ENCODE data around the gene SLC22A8. TPM values are rescaled to one million over a fixed set of nuclear protein-coding genes. Genes with fewer than 3 reads are reported as not detected.

Gene SLC22A8
- total RNA-seq, 1 experiment from 2014 or later: not detected

DNA sequence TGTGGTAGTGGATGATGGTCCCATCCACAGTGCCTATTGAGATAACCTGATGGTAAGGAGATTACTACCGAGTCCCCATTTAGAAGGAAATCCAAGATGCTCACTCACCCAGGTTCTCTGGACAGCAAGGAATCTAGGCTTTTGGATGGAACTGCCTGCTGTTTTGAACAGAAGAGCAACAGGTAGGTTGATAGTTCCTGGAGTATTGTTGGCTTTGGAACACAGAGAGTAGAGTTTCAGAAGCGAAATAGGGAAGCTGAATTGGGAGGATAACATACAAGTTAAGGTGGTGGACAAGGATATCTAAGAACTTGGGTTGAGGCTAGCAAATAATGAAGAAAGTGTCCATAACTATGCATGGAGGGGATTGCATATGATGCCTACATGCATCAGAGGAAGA is 58.5 kb downstream of the SLC22A8 start:
- Histone ChIP-seq H3K9me3 (ENCODE audit: insufficient read depth, low read depth) (no peaks in the 10 kb centered on the region), H2AFZ (no peak overlapping the region), H4K20me1 (ENCODE audit: insufficient read depth) (no peaks in the 10 kb centered on the region), H3K4me1 (replicated peaks; ENCODE audit: insufficient read depth) (no peaks in the 10 kb centered on the region), H3K4me3 (no peak overlapping the region), H3K36me3 (ENCODE audit: low read depth) (no peaks in the 10 kb centered on the region), H3F3A (ENCODE audit: insufficient read depth, low read depth) (no peaks in the 10 kb centered on the region), H3K27me3 (ENCODE audit: insufficient read depth, low read depth) (peaks cover 64% of the 10 kb centered on the region), H3K4me2 (no peak overlapping the region), H3K27ac (no peak overlapping the region), H3K9me2 (ENCODE audit: insufficient read depth) (no peaks in the 10 kb centered on the region), H3K79me2 (ENCODE audit: low read depth) (no peaks in the 10 kb centered on the region)
- no peak for DNase-seq
- TF ChIP-seq, protein P1, sequence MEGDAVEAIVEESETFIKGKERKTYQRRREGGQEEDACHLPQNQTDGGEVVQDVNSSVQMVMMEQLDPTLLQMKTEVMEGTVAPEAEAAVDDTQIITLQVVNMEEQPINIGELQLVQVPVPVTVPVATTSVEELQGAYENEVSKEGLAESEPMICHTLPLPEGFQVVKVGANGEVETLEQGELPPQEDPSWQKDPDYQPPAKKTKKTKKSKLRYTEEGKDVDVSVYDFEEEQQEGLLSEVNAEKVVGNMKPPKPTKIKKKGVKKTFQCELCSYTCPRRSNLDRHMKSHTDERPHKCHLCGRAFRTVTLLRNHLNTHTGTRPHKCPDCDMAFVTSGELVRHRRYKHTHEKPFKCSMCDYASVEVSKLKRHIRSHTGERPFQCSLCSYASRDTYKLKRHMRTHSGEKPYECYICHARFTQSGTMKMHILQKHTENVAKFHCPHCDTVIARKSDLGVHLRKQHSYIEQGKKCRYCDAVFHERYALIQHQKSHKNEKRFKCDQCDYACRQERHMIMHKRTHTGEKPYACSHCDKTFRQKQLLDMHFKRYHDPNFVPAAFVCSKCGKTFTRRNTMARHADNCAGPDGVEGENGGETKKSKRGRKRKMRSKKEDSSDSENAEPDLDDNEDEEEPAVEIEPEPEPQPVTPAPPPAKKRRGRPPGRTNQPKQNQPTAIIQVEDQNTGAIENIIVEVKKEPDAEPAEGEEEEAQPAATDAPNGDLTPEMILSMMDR (conservative IDR thresholded peaks at IDR 0.05): no peak
- no peak for TF ChIP-seq EZH2 (IDR thresholded peaks at IDR 0.05; ENCODE audit: low read depth)
- BruUV-seq (replicated peaks): no TSS peak
- CTCF ChIA-PET: no interaction called here
- POLR2A ChIA-PET (ENCODE audit: unreplicated experiment): no interaction called here
- intact Hi-C loops (cut with micrococcal nuclease; ENCODE audit: unreplicated experiment): no loop called here

DNA sequence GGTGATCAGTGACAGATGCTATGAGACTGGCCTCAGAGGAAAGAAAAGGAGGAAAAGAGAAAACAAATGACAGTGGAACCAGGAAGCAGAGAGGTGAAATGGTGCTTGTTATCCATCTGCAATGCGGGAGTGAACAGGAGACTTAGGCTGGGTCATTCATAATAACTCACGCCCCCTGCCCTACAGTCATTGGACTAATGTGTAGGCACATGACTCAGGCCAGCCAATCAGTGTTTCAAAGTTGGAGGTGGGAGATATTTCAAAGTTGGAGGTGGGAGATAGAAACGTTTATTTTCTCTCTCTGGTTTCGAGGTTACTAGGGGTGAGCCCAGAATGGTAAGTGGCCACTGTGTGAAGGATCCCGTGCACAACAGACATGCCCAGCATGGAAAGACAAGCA is 61.2 kb downstream of the SLC22A8 start:
- no peaks in the 10 kb centered on the region for H4K20me1 ChIP-seq (ENCODE audit: insufficient read depth)
- no peak overlapping the region for H3K4me3 ChIP-seq
- H3K79me2 ChIP-seq (ENCODE audit: low read depth): no peaks in the 10 kb centered on the region
- BruUV-seq (replicated peaks): no TSS peak
- TF ChIP-seq, protein P1 (conservative IDR thresholded peaks at IDR 0.05): no peak
- TF ChIP-seq EZH2 (IDR thresholded peaks at IDR 0.05; ENCODE audit: low read depth): no peak
- ChIA-PET CTCF (no interaction called here), POLR2A (ENCODE audit: unreplicated experiment) (no interaction called here)
- H2AFZ ChIP-seq: no peak overlapping the region
- H3K9me2 ChIP-seq (ENCODE audit: insufficient read depth): no peaks in the 10 kb centered on the region
- no peaks in the 10 kb centered on the region for H3F3A ChIP-seq (ENCODE audit: insufficient read depth, low read depth)
- no peak overlapping the region for H3K4me2 ChIP-seq
- H3K27ac ChIP-seq: no peak overlapping the region
- H3K36me3 ChIP-seq (ENCODE audit: low read depth): no peaks in the 10 kb centered on the region
- no peak for DNase-seq
- H3K4me1 ChIP-seq (replicated peaks; ENCODE audit: insufficient read depth): no peaks in the 10 kb centered on the region
- peaks cover 74% of the 10 kb centered on the region for H3K27me3 ChIP-seq (ENCODE audit: insufficient read depth, low read depth)
- intact Hi-C loops (cut with micrococcal nuclease; ENCODE audit: unreplicated experiment): no loop called here
- H3K9me3 ChIP-seq (ENCODE audit: insufficient read depth, low read depth): no peaks in the 10 kb centered on the region

DNA sequence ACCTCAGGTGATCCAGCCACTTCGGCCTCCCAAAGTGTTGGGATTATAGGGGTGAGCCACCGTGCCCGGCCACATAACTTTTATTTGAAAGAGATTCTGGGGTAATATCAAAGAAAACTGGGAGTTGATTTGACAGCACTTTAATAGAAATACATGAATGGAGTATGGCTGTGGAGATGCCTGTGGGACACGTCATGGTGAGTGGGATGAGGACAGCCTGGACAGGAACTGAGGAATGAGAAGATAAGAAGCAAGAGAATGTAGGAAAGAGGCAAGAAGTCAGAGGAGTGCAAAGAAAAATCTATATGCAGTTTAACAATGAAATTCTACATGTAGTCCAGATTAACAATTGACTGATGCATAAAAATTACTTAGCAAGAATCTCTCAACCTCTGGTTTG is 61.8 kb downstream of the SLC22A8 start:
- Histone ChIP-seq H3K36me3 (ENCODE audit: low read depth) (no peaks in the 10 kb centered on the region), H3K27me3 (ENCODE audit: insufficient read depth, low read depth) (peaks cover 79% of the 10 kb centered on the region), H3K4me2 (no peak overlapping the region), H3K79me2 (ENCODE audit: low read depth) (no peaks in the 10 kb centered on the region), H3F3A (ENCODE audit: insufficient read depth, low read depth) (no peaks in the 10 kb centered on the region), H3K4me1 (replicated peaks; ENCODE audit: insufficient read depth) (no peaks in the 10 kb centered on the region), H3K4me3 (no peak overlapping the region), H3K27ac (no peak overlapping the region), H2AFZ (no peak overlapping the region), H3K9me3 (ENCODE audit: insufficient read depth, low read depth) (no peaks in the 10 kb centered on the region), H3K9me2 (ENCODE audit: insufficient read depth) (no peaks in the 10 kb centered on the region), H4K20me1 (ENCODE audit: insufficient read depth) (no peaks in the 10 kb centered on the region)
- intact Hi-C loops (cut with micrococcal nuclease; ENCODE audit: unreplicated experiment): no loop called here
- CTCF ChIA-PET: no interaction called here
- no peak for DNase-seq
- POLR2A ChIA-PET (ENCODE audit: unreplicated experiment): no interaction called here
- no peak for TF ChIP-seq EZH2 (IDR thresholded peaks at IDR 0.05; ENCODE audit: low read depth)
- TF ChIP-seq, protein P1 (conservative IDR thresholded peaks at IDR 0.05): no peak
- BruUV-seq (replicated peaks): no TSS peak

All from PC-9 (cell line).